GM23248 (cell line): ENCODE data around the gene ERBB3.

Experiments
- EZH2 ChIP-seq: fragments of 200-600 bp; sonication (generic); IDR thresholded peaks from 2 replicates; pipeline ENCODE4 v1.6.1; 2018; ENCODE audit warnings: antibody characterized with exemption, mild to moderate bottlenecking; ENCODE audit not compliant: insufficient read depth, poor library complexity, severe bottlenecking
- EZH2phosphoT487 ChIP-seq: fragments of 200-600 bp; sonication (generic); IDR thresholded peaks from 2 replicates; pipeline ENCODE4 v1.6.1; 2018; ENCODE audit warnings: antibody characterized with exemption, moderate library complexity, mild to moderate bottlenecking, low read depth; ENCODE audit not compliant: insufficient read depth

DNA sequence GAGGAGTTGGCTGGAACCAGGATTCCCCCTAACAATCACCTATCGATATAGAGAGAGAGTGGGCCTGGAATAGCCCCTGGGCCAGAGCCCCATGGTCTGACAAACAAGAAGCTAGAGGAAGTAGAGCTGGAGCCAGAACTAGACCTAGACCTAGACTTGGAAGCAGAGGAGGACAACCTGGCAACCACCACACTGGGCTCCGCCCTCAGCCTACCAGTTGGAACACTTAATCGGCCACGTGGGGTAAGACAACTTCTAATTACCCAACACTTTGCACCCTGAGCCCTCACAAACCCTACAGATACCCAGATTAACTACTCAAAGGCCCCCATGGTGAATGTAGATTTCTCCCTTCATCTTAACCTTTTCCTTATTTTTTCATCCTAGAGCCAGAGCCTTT, 19.8 kb downstream of the ERBB3 start:
- TF ChIP-seq EZH2 (no peak), EZH2phosphoT487 (no peak)
